Calu3 (cell line): ENCODE measurements around the gene RTKN2. TPM values are rescaled to one million over a fixed set of nuclear protein-coding genes. Genes with fewer than 3 reads are reported as not detected.

ENCODE experiments used
- BruUV-seq: library from RNA; stranded (reverse); fragments of 400-500 nt; replicated peaks from 2 replicates; lab custom pipeline; 2021; lab: Mats Ljungman, UMichigan
- CTCF ChIA-PET: fragments of 300-600 bp; sonication (Branson Sonifier 250); formaldehyde crosslinking; loops from one replicate; lab custom pipeline; 2022; ENCODE audit warnings: antibody characterized with exemption; lab: Charles Lee
- DNase-seq: peaks from one replicate; pipeline ENCODE4 v3.0.0; 2022
- H3K27ac Mint-ChIP-seq: one replicate; pipeline ENCODE4 v1.8.0; 2022; ENCODE audit warnings: mixed read lengths; ENCODE audit not compliant: unreplicated experiment
- H3K27me3 Mint-ChIP-seq: one replicate; pipeline ENCODE4 v1.8.0; 2022; ENCODE audit warnings: mixed read lengths; ENCODE audit not compliant: unreplicated experiment
- H3K36me3 Mint-ChIP-seq: one replicate; pipeline ENCODE4 v1.8.0; 2022; ENCODE audit warnings: mild to moderate bottlenecking, moderate library complexity, mixed read lengths; ENCODE audit not compliant: insufficient read depth, unreplicated experiment
- H3K4me1 Mint-ChIP-seq: one replicate; pipeline ENCODE4 v1.8.0; 2022; ENCODE audit warnings: mild to moderate bottlenecking, low read depth, mixed read lengths; ENCODE audit not compliant: unreplicated experiment
- H3K4me3 Mint-ChIP-seq: one replicate; pipeline ENCODE4 v1.8.0; 2022; ENCODE audit warnings: mild to moderate bottlenecking, low read depth, moderate library complexity, mixed read lengths; ENCODE audit not compliant: unreplicated experiment
- H3K9me3 Mint-ChIP-seq: one replicate; pipeline ENCODE4 v1.8.0; 2022; ENCODE audit warnings: low read depth, mixed read lengths; ENCODE audit not compliant: unreplicated experiment
- CTCF ChIP-seq: fragments of 200-600 bp; IDR thresholded peaks from one replicate; pipeline ENCODE4 v1.8.0; 2022; ENCODE audit warnings: antibody characterized with exemption; ENCODE audit not compliant: unreplicated experiment
- intact Hi-C: fragments of 100-400 bp; cut with micrococcal nuclease; formaldehyde crosslinking; loops from one replicate; pipeline ENCODE4 v1.10.0; 2022; ENCODE audit not compliant: unreplicated experiment
- total RNA-seq: library from RNA; stranded (reverse); gene quantifications from 2 replicates; pipeline ENCODE4 v1.2.3, GENCODE V29; 2022

RTKN2 gene
- total RNA-seq, 1 experiment from 2014 or later = 26.7 TPM

- Mint-ChIP-seq H3K36me3 (no peaks in the 10 kb centered on the region), H3K27me3 (no peaks in the 10 kb centered on the region), H3K4me3 (no peak overlapping the region), H3K9me3 (no peaks in the 10 kb centered on the region), H3K27ac (no peak overlapping the region), H3K4me1 (peaks cover 8% of the 10 kb centered on the region)
- no peak for TF ChIP-seq CTCF
- intact Hi-C loops = no loop called here
- no peak for DNase-seq
- CTCF ChIA-PET = interaction anchor here (0.6 kb wide), 1 partner anchor 11 kb away, joined by 3 read pairs; no protein-coding TSS in a partner anchor
- no TSS peak for BruUV-seq
Measured at GRCh38 chr10:62163024-62163423, 105.6 kb downstream of the RTKN2 start.

- no TSS peak for BruUV-seq
- Mint-ChIP-seq H3K9me3 (no peaks in the 10 kb centered on the region), H3K27me3 (no peaks in the 10 kb centered on the region), H3K36me3 (no peaks in the 10 kb centered on the region), H3K4me3 (no peak overlapping the region), H3K4me1 (peaks cover 8% of the 10 kb centered on the region), H3K27ac (no peak overlapping the region)
- DNase-seq = no peak
- intact Hi-C loops = no loop called here
- TF ChIP-seq CTCF = no peak
- CTCF ChIA-PET = interaction anchor here (0.6 kb wide), 1 partner anchor 11 kb away, joined by 3 read pairs; no protein-coding TSS in a partner anchor
Measured at GRCh38 chr10:62162261-62162981, 106.2 kb downstream of the RTKN2 start.

- CTCF ChIA-PET = no interaction called here
- Mint-ChIP-seq H3K9me3 (no peaks in the 10 kb centered on the region), H3K4me3 (no peak overlapping the region), H3K36me3 (no peaks in the 10 kb centered on the region), H3K27me3 (no peaks in the 10 kb centered on the region), H3K27ac (no peak overlapping the region), H3K4me1 (no peaks in the 10 kb centered on the region)
- no peak for DNase-seq
- no TSS peak for BruUV-seq
- intact Hi-C loops = no loop called here
- TF ChIP-seq CTCF = no peak
Measured at GRCh38 chr10:62159351-62159750, 109.3 kb downstream of the RTKN2 start.

GRCh38 chr10:62157601-62158000, 111.0 kb downstream of the RTKN2 start:
- no peaks in the 10 kb centered on the region for H3K4me1 Mint-ChIP-seq
- CTCF ChIA-PET = interaction anchor here (0.5 to 0.7 kb wide), 2 partner anchors 23 to 659 kb away, joined by 3 to 5 read pairs; no protein-coding TSS in a partner anchor
- H3K9me3 Mint-ChIP-seq = no peaks in the 10 kb centered on the region
- no peaks in the 10 kb centered on the region for H3K27me3 Mint-ChIP-seq
- BruUV-seq = no TSS peak
- H3K4me3 Mint-ChIP-seq = no peak overlapping the region
- no peak overlapping the region for H3K27ac Mint-ChIP-seq
- DNase-seq = no peak
- H3K36me3 Mint-ChIP-seq = no peaks in the 10 kb centered on the region
- intact Hi-C loops = no loop called here
- no peak for TF ChIP-seq CTCF
